GM08714 (cell line): ENCODE measurements around the gene ACSL3.

Experiments
- H3K4me3 ChIP-seq: fragments of 200-500 bp; sonication (Bioruptor generic); 2 replicates; pipeline ENCODE4 v1.5.1; 2014; ENCODE audit warnings: mild to moderate bottlenecking, low read length, inconsistent platforms
- ZNF274 ChIP-seq: IDR thresholded peaks from 2 replicates; pipeline ENCODE4 v1.6.1; 2012; ENCODE audit warnings: mild to moderate bottlenecking, low read depth, low read length

The ACSL3 gene

DNA sequence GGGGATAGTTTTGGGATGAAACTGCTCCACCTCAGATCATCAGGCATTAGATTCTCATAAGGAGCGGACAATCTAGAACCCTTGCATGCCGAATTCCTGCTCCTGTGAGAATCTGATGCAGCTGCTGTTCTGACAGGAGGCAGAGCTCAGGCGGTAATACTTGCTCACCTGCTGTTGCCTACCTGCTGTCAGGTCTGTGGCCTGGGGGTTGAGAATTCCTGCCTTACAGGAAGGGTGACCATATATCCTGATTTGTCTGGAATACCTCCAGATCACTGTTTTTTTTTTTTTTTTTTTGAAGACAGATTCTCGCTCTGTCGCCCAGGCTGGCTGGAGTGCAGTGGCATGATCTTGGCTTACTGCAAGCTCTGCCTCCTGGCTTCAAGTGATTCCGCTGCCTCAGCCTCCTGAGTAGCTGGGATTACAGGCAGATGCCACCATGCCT lies 21.7 kb downstream of the ACSL3 start:
- no peak for TF ChIP-seq ZNF274
- H3K4me3 ChIP-seq, result no peak overlapping the region

GRCh38 chr2:222883420-222883819 lies 22.6 kb downstream of the ACSL3 start:
- no peak for TF ChIP-seq ZNF274
- no peak overlapping the region for H3K4me3 ChIP-seq

- no peak overlapping the region for H3K4me3 ChIP-seq
- TF ChIP-seq ZNF274, result no peak
These were observed 23.4 kb downstream of the ACSL3 start for GRCh38 chr2:222884114-222884771.

- H3K4me3 ChIP-seq, result no peak overlapping the region
- TF ChIP-seq ZNF274, result no peak
These were observed 24.1 kb downstream of the ACSL3 start for GRCh38 chr2:222884805-222885424.

DNA sequence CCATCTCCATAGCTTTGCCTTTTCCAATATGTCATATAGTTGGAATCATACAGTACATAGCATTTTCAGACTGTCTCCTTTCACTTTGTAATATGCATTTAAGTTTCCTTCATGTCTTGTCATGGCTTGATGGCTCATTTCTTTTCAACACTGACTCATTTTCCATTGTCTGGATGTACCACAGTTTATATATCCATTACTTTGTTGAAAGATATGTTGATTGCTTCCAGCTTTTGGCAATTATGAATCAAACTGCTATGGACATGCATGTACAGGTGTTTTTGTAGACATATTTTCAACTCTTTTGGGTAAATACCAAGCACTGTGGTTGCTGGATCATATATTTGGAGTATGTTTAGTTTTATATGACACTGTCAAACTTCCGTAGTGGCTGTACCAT lies 26.3 kb downstream of the ACSL3 start:
- H3K4me3 ChIP-seq, result no peak overlapping the region
- TF ChIP-seq ZNF274, result no peak

DNA sequence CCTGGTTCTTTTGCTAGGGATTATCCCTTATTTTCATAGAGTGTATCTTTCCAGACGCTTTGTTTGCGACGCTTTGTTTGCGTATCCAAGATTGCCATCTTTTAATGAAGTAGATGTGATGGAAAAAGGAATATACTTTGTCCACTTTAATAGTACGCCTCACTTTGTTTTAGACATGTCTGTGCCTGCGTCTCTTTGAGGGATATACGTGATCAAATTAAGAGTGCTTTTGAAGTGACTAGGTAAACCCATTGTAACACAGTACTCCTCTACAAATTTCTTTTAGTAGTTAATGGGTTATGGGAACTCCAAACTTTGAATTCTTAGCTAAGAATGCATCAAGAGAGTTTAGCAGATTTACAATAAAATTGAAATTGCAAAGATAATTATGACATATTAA lies 27.9 kb downstream of the ACSL3 start:
- no peak for TF ChIP-seq ZNF274
- H3K4me3 ChIP-seq, result no peak overlapping the region

DNA sequence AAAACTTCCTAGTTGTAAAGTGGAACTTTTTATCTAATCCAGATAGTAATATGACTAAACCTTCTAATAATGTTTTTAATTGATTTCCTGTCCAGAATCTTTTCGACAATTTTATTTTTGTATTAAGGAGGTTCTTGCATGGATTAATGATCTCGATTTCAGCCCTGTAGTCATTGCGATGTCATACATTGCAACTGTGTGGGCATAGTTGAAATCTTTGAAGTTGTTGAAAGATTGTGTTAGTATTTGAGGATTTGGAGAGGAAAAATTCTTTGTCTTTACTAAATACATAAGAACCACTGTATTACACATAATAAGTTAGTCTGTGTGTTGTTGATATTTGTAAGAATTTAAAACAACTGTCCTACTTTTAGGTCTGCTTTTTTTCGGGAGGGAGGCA lies 31.1 kb downstream of the ACSL3 start:
- TF ChIP-seq ZNF274, result no peak
- no peak overlapping the region for H3K4me3 ChIP-seq

DNA sequence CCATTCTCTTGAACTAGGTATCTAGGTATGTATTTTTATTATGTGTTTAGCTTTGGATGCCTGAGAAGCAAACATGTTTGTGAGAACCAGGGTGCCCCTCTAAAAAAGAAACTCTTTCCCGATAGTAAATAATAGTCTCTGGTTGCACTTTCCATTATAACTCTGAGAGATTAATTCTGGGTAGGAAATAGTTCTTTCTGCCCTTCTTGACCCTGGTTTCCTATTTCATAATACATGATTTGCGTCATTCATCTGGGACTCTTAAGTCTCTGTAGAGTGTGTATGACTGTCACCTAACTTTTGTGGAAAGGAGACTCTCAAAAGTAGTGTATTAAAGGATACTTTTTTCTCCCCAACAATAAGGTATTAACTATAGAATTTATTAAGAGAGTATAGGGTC lies 31.5 kb downstream of the ACSL3 start:
- TF ChIP-seq ZNF274, result no peak
- H3K4me3 ChIP-seq, result no peak overlapping the region

- no peak overlapping the region for H3K4me3 ChIP-seq
- no peak for TF ChIP-seq ZNF274
These were observed 31.9 kb downstream of the ACSL3 start for GRCh38 chr2:222892761-222893160.

DNA sequence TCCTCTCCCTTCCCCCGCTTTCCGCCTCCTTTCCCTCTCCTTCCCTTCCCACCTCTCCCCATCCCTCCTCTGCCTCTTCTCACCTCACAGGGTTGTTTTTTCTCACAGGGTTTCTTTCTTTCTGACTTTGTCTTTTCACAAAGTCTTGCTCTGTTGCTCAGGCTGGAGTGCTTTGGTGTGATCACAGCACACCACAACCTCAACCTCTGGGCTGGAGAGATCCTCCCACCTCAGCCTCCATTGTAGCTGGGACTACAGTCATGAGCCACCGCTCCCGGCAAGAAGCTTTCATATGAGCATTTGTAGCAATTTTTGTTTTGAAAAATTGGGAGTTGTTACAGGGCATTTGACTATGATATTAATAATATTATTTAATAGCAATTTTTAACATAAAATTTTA lies 32.9 kb downstream of the ACSL3 start:
- TF ChIP-seq ZNF274, result no peak
- H3K4me3 ChIP-seq, result no peak overlapping the region

DNA sequence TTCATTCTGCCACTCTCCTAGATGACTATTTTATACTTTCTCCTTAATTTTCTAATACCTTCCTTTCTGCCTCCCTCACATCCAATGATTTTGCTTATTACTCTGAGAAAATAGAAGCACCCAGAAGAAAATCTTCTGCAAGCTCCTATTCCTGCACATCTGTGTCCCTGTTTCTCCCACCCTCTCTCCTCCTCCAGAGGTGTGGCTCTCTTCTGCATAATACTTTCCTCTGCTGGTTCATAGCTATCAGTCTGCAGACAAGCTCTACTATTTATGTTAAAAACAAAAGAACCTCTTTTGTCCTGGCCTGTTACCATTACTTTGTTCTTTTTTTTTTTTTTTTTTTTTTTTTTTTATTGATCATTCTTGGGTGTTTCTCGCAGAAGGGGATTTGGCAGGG lies 34.3 kb downstream of the ACSL3 start:
- no peak overlapping the region for H3K4me3 ChIP-seq
- no peak for TF ChIP-seq ZNF274

- no peak for TF ChIP-seq ZNF274
- H3K4me3 ChIP-seq, result no peak overlapping the region
These were observed 37.1 kb downstream of the ACSL3 start for GRCh38 chr2:222897898-222898297.

DNA sequence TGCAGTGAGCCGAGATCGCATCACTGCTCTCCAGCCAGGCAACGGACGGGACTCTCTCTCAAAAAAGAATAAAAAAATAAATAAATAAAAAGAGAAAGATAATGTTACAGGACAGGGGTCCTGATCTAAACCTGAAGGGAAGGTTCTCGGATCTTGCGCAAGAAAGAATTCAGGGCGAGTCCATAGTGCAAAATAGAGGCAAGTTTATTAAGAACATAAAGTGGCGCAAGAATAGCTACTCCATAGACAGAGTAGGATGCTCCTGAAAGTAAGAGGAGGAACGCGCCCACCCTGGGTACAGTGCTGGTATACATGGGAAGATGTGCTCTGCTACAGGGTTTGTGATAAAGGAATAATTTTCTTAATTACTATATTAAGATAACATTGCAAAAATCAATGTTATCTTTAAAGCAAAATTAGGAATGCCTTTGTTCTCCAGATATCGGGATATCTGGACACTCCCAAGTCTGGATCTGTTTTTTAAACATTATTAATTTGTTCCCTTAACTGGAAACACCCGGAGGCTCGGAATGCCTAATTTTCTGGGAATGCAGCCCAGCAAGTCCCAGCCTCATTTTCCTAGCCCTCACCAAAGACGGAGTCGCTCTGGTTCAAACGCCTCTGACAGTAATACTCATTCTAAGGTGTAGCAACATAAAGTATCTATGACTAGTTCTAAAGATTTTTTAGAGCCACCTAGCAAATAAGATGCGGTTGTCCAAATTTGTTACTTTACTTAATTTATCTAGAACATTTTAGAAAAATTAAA lies 38.8 kb downstream of the ACSL3 start:
- no peak for TF ChIP-seq ZNF274
- H3K4me3 ChIP-seq, result no peak overlapping the region

- TF ChIP-seq ZNF274, result no peak
- no peak overlapping the region for H3K4me3 ChIP-seq
These were observed 39.5 kb downstream of the ACSL3 start for GRCh38 chr2:222900354-222900753.

DNA sequence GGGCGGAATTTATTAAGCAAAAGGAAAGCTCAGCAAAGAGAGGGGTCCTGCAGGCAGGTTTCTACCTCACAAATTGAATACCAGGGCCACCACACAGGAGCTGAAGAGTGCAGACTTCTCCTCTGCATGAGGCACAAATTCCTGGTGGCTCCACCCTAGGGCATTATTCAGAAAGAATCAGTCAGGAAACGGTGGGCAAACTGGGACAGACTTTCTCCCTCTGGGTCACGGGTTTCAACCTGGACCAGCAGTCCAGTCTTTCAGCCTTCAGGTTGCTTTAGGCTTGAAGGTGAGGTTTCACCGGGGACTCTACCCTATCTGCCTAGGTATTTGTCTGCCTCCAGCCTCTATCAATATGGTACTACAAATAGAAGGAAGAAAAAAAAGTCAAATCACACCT lies 41.8 kb downstream of the ACSL3 start:
- no peak for TF ChIP-seq ZNF274
- no peak overlapping the region for H3K4me3 ChIP-seq
